ENCODE data around the gene HMCES. TPM values are rescaled to one million over a fixed set of nuclear protein-coding genes. Genes with fewer than 3 reads are reported as not detected.

The HMCES gene
- total RNA-seq, 2 experiments from 2014 or later = 54.5 to 57.8 TPM

DNA sequence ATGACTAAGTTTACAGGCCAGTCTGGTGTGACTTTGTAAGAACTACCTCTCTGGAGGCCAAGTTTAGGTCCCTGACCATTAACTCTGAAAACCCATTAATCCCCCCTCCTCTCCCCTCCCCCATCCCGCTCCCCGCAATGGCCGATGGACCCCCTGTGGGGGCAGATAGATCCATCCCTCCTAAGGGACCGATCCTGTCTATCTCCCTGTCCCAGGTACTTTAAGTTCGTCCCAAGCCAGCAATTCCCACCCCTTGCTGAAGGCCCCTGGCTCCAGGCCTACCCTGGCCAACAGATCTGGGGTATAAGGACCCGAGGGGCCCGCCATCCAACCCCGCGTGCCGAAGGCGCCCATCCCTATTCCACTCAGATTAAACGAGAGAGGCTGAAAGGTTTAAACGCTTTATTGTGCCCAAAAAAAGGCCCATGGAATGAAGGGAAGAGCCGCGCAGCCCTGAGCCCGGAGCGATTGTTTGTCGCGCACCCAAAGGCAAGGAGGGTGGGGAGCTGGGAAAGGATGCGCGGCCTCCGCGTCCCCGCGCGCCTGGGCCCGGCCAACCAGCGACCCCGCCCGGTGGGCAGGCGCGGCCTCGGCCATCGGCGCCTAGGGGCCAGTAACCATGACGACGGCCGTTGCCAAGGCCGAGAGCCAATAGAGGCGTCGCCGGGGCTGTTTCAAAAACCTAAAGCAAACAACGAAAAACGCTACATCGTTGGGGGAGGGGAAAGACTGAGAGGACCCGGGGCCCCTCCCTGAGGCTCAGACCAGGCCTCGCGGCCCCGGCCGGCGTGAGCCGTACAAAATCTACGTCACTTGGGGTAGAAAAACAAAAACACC, 35.9 kb downstream of the HMCES start:
- Mint-ChIP-seq H3K4me3 (peak overlapping the region; percentile 80), H3K27me3 (no peaks in the 10 kb centered on the region), H3K36me3 (ENCODE audit: low read depth) (peaks cover 1% of the 10 kb centered on the region), H3K4me1 (ENCODE audit: low read depth) (peaks cover 31% of the 10 kb centered on the region), H3K27ac (peak overlapping the region; percentile 79), H3K9me3 (no peaks in the 10 kb centered on the region)
- ChIA-PET POLR2A (interaction anchor here (0.6 to 8.3 kb wide), 25 partner anchors 9 to 434 kb away, joined by 3 to 108 read pairs (median 7); partner anchors contain the start of genes CNBP, HMCES, IFT122 and MBD4), CTCF (interaction anchor here (1.3 kb wide), 1 partner anchor 69 kb away, joined by 3 read pairs; no protein-coding TSS in a partner anchor)
- TF ChIP-seq, protein P1, sequence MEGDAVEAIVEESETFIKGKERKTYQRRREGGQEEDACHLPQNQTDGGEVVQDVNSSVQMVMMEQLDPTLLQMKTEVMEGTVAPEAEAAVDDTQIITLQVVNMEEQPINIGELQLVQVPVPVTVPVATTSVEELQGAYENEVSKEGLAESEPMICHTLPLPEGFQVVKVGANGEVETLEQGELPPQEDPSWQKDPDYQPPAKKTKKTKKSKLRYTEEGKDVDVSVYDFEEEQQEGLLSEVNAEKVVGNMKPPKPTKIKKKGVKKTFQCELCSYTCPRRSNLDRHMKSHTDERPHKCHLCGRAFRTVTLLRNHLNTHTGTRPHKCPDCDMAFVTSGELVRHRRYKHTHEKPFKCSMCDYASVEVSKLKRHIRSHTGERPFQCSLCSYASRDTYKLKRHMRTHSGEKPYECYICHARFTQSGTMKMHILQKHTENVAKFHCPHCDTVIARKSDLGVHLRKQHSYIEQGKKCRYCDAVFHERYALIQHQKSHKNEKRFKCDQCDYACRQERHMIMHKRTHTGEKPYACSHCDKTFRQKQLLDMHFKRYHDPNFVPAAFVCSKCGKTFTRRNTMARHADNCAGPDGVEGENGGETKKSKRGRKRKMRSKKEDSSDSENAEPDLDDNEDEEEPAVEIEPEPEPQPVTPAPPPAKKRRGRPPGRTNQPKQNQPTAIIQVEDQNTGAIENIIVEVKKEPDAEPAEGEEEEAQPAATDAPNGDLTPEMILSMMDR (IDR thresholded peaks at IDR 0.05) = no peak
- DNase-seq (peak; percentile 80), ATAC-seq (peak; percentile 39)
- intact Hi-C loops (cut with micrococcal nuclease) = loop anchor here (5.0 kb wide), 1 partner anchor 37 kb away; the partner anchor contains the start of gene HMCES

DNA sequence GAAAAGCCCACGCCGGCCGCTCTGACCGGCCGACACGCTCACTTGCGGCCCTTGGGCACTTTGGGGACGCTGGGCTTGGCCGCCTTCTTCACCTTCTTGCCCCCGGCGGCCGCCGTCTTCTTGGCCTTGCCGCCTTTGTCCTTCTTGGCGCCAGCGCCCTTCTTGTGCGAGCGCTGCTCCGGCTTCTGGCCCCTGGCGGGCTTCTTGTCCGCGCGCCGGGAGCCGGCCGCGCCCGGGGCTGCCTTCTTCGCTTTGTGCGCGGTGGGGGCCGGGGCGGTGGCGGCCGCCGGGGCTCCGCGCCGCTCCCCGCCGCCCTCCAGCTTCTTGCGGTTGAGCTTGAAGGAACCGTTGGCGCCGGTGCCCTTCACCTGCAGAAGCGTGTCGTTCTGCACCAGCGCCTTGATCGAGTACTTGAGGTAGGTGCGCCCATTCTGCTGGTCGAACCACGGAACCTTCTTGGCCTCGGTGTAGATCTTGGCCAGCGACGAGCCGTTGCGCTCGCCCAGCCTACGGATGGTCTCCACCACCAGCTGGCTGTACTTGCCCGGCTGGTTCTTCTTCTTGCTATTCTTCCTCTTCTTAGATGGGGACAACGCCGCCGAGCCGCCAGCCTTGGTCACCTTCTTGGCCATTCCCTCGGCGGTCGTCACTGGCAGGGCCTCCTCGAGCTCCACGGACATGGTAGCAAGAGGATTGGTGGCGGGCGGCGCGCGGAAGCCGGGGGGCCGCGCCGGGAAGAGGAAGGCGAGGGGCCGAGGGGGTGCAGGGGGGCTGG, 36.7 kb downstream of the HMCES start:
- H3K36me3 Mint-ChIP-seq (ENCODE audit: low read depth) = peaks cover 1% of the 10 kb centered on the region
- H3K27ac Mint-ChIP-seq = peak overlapping the region; percentile 79
- no peaks in the 10 kb centered on the region for H3K9me3 Mint-ChIP-seq
- intact Hi-C loops (cut with micrococcal nuclease) = no loop called here
- ChIA-PET CTCF (interaction anchor here (0.8 to 1.9 kb wide), 15 partner anchors 10 to 438 kb away, joined by 3 to 13 read pairs (median 3); no protein-coding TSS in a partner anchor), POLR2A (interaction anchor here (0.6 to 8.3 kb wide), 55 partner anchors 9 to 665 kb away, joined by 3 to 108 read pairs (median 6); partner anchors contain the start of genes ACAD9, CNBP, COPG1 and HMCES)
- peak; percentile 47 for DNase-seq
- no peaks in the 10 kb centered on the region for H3K27me3 Mint-ChIP-seq
- TF ChIP-seq, protein P1 (IDR thresholded peaks at IDR 0.05) = no peak
- H3K4me1 Mint-ChIP-seq (ENCODE audit: low read depth) = peaks cover 29% of the 10 kb centered on the region
- ATAC-seq = peak; percentile 0
- peak overlapping the region; percentile 80 for H3K4me3 Mint-ChIP-seq

DNA sequence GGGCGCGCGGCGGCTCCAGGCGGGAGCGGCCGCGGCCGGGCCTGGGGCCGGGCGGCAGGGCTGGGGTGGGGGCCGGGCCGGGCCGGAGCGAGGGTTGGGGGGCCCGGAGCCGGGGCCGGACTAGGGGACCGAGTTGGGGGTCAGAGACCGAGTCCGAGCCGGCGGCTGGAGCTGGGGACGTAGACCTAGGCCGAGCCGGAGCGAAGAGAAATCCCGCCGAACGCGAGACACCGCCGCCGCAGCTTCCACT, 37.3 kb downstream of the HMCES start:
- Mint-ChIP-seq H3K4me1 (ENCODE audit: low read depth) (peaks cover 24% of the 10 kb centered on the region), H3K4me3 (peak overlapping the region; percentile 80), H3K27ac (peak overlapping the region; percentile 71), H3K9me3 (no peaks in the 10 kb centered on the region), H3K36me3 (ENCODE audit: low read depth) (peaks cover 1% of the 10 kb centered on the region), H3K27me3 (no peaks in the 10 kb centered on the region)
- ChIA-PET POLR2A (interaction anchor here (0.8 to 8.3 kb wide), 60 partner anchors 8 to 666 kb away, joined by 3 to 108 read pairs (median 6); partner anchors contain the start of genes ACAD9, CNBP, COPG1 and HMCES), CTCF (interaction anchor here (0.8 to 1.9 kb wide), 18 partner anchors 11 to 439 kb away, joined by 3 to 13 read pairs (median 3); partner anchors contain the start of genes ACAD9 and COPG1)
- intact Hi-C loops (cut with micrococcal nuclease) = no loop called here
- ATAC-seq (no peak), DNase-seq (no peak)
- TF ChIP-seq, protein P1 (IDR thresholded peaks at IDR 0.05) = no peak

DNA sequence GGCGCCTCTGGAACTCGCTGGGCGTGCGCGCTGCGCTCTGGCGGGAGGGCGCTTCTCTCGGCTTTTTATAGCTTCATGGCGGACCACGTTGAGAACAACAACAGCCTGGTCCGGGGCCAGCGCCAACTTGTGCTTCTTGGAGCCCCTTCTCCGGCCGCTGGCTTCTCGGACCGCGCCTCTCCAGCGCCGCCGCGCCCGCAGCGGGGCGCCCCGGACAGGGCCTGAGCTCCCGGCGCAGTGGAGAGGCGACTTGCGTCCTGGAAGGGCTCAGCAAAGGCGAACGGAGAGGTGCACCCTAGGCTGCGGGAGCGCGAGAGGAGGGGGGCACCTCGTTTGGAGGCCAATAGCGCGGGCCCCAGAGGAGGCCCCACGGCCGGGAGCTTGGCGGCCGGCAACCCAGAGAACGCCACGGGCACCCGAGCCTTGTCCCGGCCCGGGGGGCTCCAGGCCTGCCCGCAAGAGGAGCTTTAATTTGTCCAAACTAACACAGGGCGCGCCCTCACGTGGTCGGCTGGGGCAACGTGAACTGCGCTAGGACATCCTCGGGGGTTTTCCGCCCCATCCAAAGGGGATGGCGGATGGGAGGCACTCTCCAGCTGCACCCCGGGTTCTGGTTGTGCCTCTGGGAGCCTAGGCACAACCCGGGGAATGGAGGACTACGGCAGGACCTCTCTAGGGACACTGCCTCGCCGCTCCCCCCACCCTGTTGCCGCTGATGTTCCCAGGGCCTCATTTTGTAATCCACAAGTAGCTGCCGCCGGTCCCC, 37.8 kb downstream of the HMCES start:
- H3K27me3 Mint-ChIP-seq = no peaks in the 10 kb centered on the region
- H3K36me3 Mint-ChIP-seq (ENCODE audit: low read depth) = peaks cover 1% of the 10 kb centered on the region
- peaks cover 24% of the 10 kb centered on the region for H3K4me1 Mint-ChIP-seq (ENCODE audit: low read depth)
- H3K27ac Mint-ChIP-seq = peak overlapping the region; percentile 71
- peak overlapping the region; percentile 80 for H3K4me3 Mint-ChIP-seq
- DNase-seq (peak; percentile 86), ATAC-seq (peak; percentile 34)
- intact Hi-C loops (cut with micrococcal nuclease) = no loop called here
- POLR2A ChIA-PET = interaction anchor here (0.9 to 8.3 kb wide), 65 partner anchors 8 to 666 kb away, joined by 3 to 108 read pairs (median 6); partner anchors contain the start of genes ACAD9, CNBP, COPG1 and EFCAB12
- TF ChIP-seq, protein P1 (IDR thresholded peaks at IDR 0.05) = peak; percentile 75
- no peaks in the 10 kb centered on the region for H3K9me3 Mint-ChIP-seq
- CTCF ChIA-PET = interaction anchor here (0.8 to 1.9 kb wide), 21 partner anchors 11 to 439 kb away, joined by 3 to 13 read pairs (median 3); partner anchors contain the start of genes ACAD9 and COPG1
